Hepatocyte (in vitro differentiated cells): ENCODE results near the gene GOLGA8K. TPM values are rescaled to one million over a fixed set of nuclear protein-coding genes. Genes with fewer than 3 reads are reported as not detected.
"Not testable (repeated sequence)": the region's sequence is repeated elsewhere in the genome, so short reads cannot be mapped to it uniquely, and the experiment has no call there.

Source experiments
- DNase-seq: peaks from one replicate; pipeline ENCODE4 v3.0.0-alpha.2; 2016; ENCODE audit warnings: low spot score
- H2AFZ ChIP-seq: fragments of 200-600 bp; sonication (generic); 2 replicates; pipeline ENCODE4 v1.6.0; 2016; ENCODE audit warnings: antibody characterized with exemption, mild to moderate bottlenecking
- H3K27ac ChIP-seq: fragments of 200-600 bp; sonication (generic); 2 replicates; pipeline ENCODE4 v1.5.1; 2016; ENCODE audit warnings: mild to moderate bottlenecking
- H3K27me3 ChIP-seq: fragments of 200-600 bp; sonication (generic); 2 replicates; pipeline ENCODE4 v1.6.1; 2016
- H3K36me3 ChIP-seq: fragments of 200-600 bp; sonication (generic); replicated peaks from 2 replicates; pipeline ENCODE4 v1.5.1; 2016; ENCODE audit warnings: low read depth; ENCODE audit not compliant: insufficient read depth
- H3K4me1 ChIP-seq: fragments of 200-600 bp; sonication (generic); 2 replicates; pipeline ENCODE4 v1.5.1; 2016; ENCODE audit warnings: mild to moderate bottlenecking, moderate library complexity; ENCODE audit not compliant: insufficient read depth
- H3K4me2 ChIP-seq: fragments of 200-600 bp; sonication (generic); 2 replicates; pipeline ENCODE4 v1.6.0; 2016
- H3K4me3 ChIP-seq: fragments of 200-600 bp; sonication (generic); 2 replicates; pipeline ENCODE4 v1.5.1; 2016; ENCODE audit warnings: mild to moderate bottlenecking
- H3K79me2 ChIP-seq: fragments of 200-600 bp; sonication (generic); 2 replicates; pipeline ENCODE4 v1.6.0; 2017; ENCODE audit warnings: mild to moderate bottlenecking
- H3K9me2 ChIP-seq: fragments of 200-600 bp; sonication (generic); replicated peaks from 2 replicates; pipeline ENCODE4 v1.6.0; 2017; ENCODE audit warnings: mild to moderate bottlenecking; ENCODE audit not compliant: insufficient read depth
- H3K9me3 ChIP-seq: fragments of 200-600 bp; sonication (generic); 2 replicates; pipeline ENCODE4 v1.5.1; 2016; ENCODE audit warnings: low read depth, mild to moderate bottlenecking
- H4K20me1 ChIP-seq: fragments of 200-600 bp; sonication (generic); 2 replicates; pipeline ENCODE4 v1.6.0; 2016; ENCODE audit warnings: mild to moderate bottlenecking; ENCODE audit not compliant: insufficient read depth, poor library complexity, severe bottlenecking
- CTCF ChIP-seq: fragments of 200-600 bp; sonication (generic); IDR thresholded peaks from 2 replicates; pipeline ENCODE4 v1.5.1; 2016; ENCODE audit warnings: antibody characterized with exemption, mild to moderate bottlenecking; ENCODE audit not compliant: poor library complexity
- WGBS: methylation state at CpG from one replicate; pipeline ENCODE4 v1.1.6; 2016; ENCODE audit warnings: low lambda C conversion rate; ENCODE audit errors: missing lambda C conversion rate; 5-methylcytosine and 5-hydroxymethylcytosine counted together
- polyA plus RNA-seq: library from polyadenylated mRNA; unstranded; fragments of >200 nt; fragmentation: Nextera tagmentation; extraction: Ambion mirVana; gene quantifications from 2 replicates; pipeline ENCODE4 v1.2.1, GENCODE V29; 2016
- total RNA-seq: library from RNA; depleted of rRNA; stranded (reverse); fragments of >200 nt; gene quantifications from 2 replicates; pipeline ENCODE4 v1.2.3, GENCODE V29; 2014

The GOLGA8K gene
- not detected in 2 replicates for total RNA-seq
- polyA plus RNA-seq = 0.15 TPM in 1 of 2 replicates, not detected in the other

- H4K20me1 ChIP-seq, H3K79me2 ChIP-seq, H3K9me2 ChIP-seq, DNase-seq, H3K36me3 ChIP-seq, H3K4me1 ChIP-seq, H3K4me2 ChIP-seq, H3K9me3 ChIP-seq, H3K27me3 ChIP-seq, H3K4me3 ChIP-seq, H2AFZ ChIP-seq, H3K27ac ChIP-seq: not testable (repeated sequence)
- 95% methylated on average over 3 of the region's 8 CpGs for WGBS
These were observed at the start of gene GOLGA8K for GRCh38 chr15:32403192-32403591. GOLGA8K (minus strand) TSS chr15:32403292; CDS start chr15:32403194, 98 bp downstream.

GRCh38 chr15:32440445-32440977 lies 37.4 kb upstream of the GOLGA8K start:
- DNase-seq, H3K9me3 ChIP-seq, H3K79me2 ChIP-seq, H3K4me2 ChIP-seq, H3K36me3 ChIP-seq, H3K27me3 ChIP-seq, H2AFZ ChIP-seq, H3K4me3 ChIP-seq, H3K4me1 ChIP-seq, H3K9me2 ChIP-seq, H3K27ac ChIP-seq, H4K20me1 ChIP-seq: not testable (repeated sequence)
- WGBS = 44% methylated on average over 6 of the region's 12 CpGs
- TF ChIP-seq CTCF = peak; percentile 8

GRCh38 chr15:32434102-32434963 lies 31.2 kb upstream of the GOLGA8K start:
- not testable (repeated sequence) for H3K4me2 ChIP-seq, H3K79me2 ChIP-seq, H2AFZ ChIP-seq, H3K9me2 ChIP-seq, H4K20me1 ChIP-seq, H3K36me3 ChIP-seq, H3K27me3 ChIP-seq, H3K4me1 ChIP-seq, DNase-seq, H3K4me3 ChIP-seq, H3K9me3 ChIP-seq, H3K27ac ChIP-seq
- WGBS = no CpG with 5 or more reads among the region's 73 CpGs

GRCh38 chr15:32427635-32428034 lies 24.5 kb upstream of the GOLGA8K start:
- H2AFZ ChIP-seq, H3K4me3 ChIP-seq, H3K4me2 ChIP-seq, H3K27ac ChIP-seq, DNase-seq, H3K9me2 ChIP-seq, H3K9me3 ChIP-seq, H4K20me1 ChIP-seq, H3K36me3 ChIP-seq, H3K79me2 ChIP-seq, H3K27me3 ChIP-seq, H3K4me1 ChIP-seq: not testable (repeated sequence)
- 45% methylated on average over 1 of the region's 4 CpGs for WGBS

GRCh38 chr15:32426511-32426910 lies 23.4 kb upstream of the GOLGA8K start:
- WGBS = 92% methylated on average over 4 of the region's 4 CpGs
- peak; percentile 0 for DNase-seq

More at GRCh38 chr15:32426511-32426910, 23.4 kb upstream of the GOLGA8K start:
- H3K27ac ChIP-seq, H3K4me3 ChIP-seq, H3K9me3 ChIP-seq, H3K4me1 ChIP-seq, H3K9me2 ChIP-seq, H3K36me3 ChIP-seq, H3K4me2 ChIP-seq, H3K79me2 ChIP-seq, H2AFZ ChIP-seq, H3K27me3 ChIP-seq, H4K20me1 ChIP-seq: not testable (repeated sequence)
